Suprapubic skin (tissue), 4 donors: ENCODE measurements around the gene ZNF611.

Experiments used
- CTCF ChIP-seq, 2 donors: fragments of 200-600 bp in 1 of 2; fragments of 450-650 bp in 1 of 2; sonication (generic) in 1 of 2; IDR thresholded peaks; one replicate each; pipeline ENCODE4 v1.5.1; 2016 to 2019; ENCODE audit warnings: antibody characterized with exemption in 2 of 2, mild to moderate bottlenecking in 1 of 2, moderate library complexity in 1 of 2
- POLR2A ChIP-seq, 2 donors: fragments of 450-650 bp; IDR thresholded peaks; one replicate each; pipeline ENCODE4 v1.6.1; 2017; ENCODE audit warnings: antibody characterized with exemption in 2 of 2, mild to moderate bottlenecking in 2 of 2, moderate library complexity in 2 of 2
- POLR2AphosphoS5 ChIP-seq, 3 donors: sonication (generic); formaldehyde crosslinking; IDR thresholded peaks; one replicate each; pipeline ENCODE4 v1.6.1; 2017; ENCODE audit warnings: antibody characterized with exemption in 3 of 3

GRCh38 chr19:52748336-52748950 is 13.6 kb upstream of the ZNF611 start:
- TF ChIP-seq CTCF (IDR thresholded peaks at IDR 0.05) (peak; percentile 15 to 29), POLR2A (IDR thresholded peaks at IDR 0.05) (no peak), POLR2AphosphoS5 (IDR thresholded peaks at IDR 0.05) (no peak)
